Measurements from ENCODE around the gene KCNQ1. TPM values are rescaled to one million over a fixed set of nuclear protein-coding genes. Genes with fewer than 3 reads are reported as not detected.

KCNQ1 gene
- total and polyA plus RNA-seq, 2 experiments from 2014 or later, result not detected

DNA sequence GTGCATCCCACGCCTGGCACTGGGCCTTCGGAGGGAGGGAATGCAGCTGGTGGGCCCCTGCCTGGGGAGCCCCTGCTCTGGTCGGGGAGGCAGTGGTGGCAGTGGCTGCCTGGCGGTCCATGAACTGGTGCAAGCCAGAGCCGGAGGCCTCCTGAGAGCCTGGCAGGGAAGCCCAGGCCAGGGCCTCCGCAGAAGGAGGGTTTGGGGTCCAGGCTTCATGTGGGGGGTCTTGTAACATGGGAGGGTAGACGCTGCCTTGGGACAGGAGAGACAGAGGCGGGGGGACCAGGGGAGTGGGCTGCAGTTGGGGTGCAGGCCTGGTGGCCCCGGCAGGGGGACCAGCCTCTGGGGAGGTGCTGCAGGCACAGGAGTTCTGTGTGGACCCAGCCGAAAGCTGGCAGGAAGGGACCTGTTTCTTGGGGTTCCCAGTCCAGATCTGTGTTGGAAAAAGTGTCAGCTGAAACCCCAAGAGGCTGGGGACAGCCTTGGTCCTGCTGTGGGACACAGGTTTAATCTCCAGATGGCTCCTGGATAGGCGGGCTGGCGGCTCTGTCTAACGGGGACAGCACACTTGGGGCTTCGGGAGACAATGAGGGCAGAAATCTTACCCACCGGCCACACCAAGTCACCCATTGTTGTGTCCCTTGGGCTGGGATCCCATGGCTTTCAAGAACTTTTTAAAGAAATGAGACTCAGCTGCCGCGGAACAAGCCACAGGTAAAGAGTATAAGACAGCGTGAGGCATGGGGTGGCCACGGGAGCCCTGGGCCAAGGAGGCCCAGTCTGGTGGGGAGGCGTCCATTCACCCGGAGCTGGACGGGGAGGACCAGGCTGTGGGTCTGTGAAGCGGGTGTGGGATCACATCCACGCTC, 73.5 kb downstream of the KCNQ1 start:
- in situ Hi-C loops (cut with MboI), result no loop called here
- DNase-seq, result no peak
- Histone ChIP-seq H4K20me1 (ENCODE audit: insufficient read depth) (no peaks in the 10 kb centered on the region), H3K27ac (no peak overlapping the region), H2AFZ (no peak overlapping the region), H3K4me2 (ENCODE audit: unreplicated experiment) (no peak overlapping the region), H3K9me3 (ENCODE audit: low read depth) (no peaks in the 10 kb centered on the region), H3K9me2 (ENCODE audit: insufficient read depth) (no peaks in the 10 kb centered on the region), H3K79me2 (ENCODE audit: insufficient read depth) (no peaks in the 10 kb centered on the region), H3K9ac (no peak overlapping the region), H3F3A (ENCODE audit: insufficient read depth) (no peaks in the 10 kb centered on the region), H3K4me3 (no peak overlapping the region), H3K27me3 (replicated peaks; ENCODE audit: insufficient read depth) (peaks cover 8% of the 10 kb centered on the region), H3K4me1 (ENCODE audit: insufficient read depth) (no peaks in the 10 kb centered on the region), H3K36me3 (ENCODE audit: low read depth) (no peaks in the 10 kb centered on the region)
- TF ChIP-seq EZH2 (IDR thresholded peaks at IDR 0.05; ENCODE audit: insufficient read depth, poor library complexity, severe bottlenecking) (no peak), EZH2phosphoT487 (IDR thresholded peaks at IDR 0.05; ENCODE audit: insufficient read depth, low read depth) (no peak)
- 65 to 69% methylated on average over 24 of the region's 24 CpGs for WGBS, 2 experiments (ENCODE audit: low coverage in 1 of 2, low lambda C conversion rate in 2 of 2, missing lambda C conversion rate in 2 of 2)

DNA sequence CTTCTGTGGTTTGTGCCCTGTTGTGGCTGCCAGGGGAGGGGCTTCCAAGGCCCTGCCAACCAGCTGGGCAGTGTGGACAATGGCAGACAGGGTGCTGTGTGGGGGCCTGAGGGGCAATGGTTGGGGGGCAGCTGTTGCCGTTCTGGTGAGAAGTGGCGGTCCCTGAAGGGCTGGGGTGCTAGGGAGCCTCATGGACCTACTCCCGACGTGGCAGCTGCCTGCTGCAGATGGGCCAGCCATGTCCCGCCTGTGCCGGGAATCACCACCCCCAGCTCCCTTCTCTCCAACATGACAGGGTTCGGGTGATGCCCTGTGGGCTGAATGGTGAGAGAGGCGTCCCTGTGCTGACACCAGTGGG, 74.2 kb downstream of the KCNQ1 start:
- peaks cover 11% of the 10 kb centered on the region for H3K27me3 ChIP-seq (replicated peaks; ENCODE audit: insufficient read depth)
- in situ Hi-C loops (cut with MboI), result no loop called here
- H3K4me1 ChIP-seq (ENCODE audit: insufficient read depth), result no peaks in the 10 kb centered on the region
- H4K20me1 ChIP-seq (ENCODE audit: insufficient read depth), result no peaks in the 10 kb centered on the region
- H2AFZ ChIP-seq, result no peak overlapping the region
- DNase-seq, result no peak
- no peak overlapping the region for H3K4me3 ChIP-seq
- H3K9ac ChIP-seq, result no peak overlapping the region
- WGBS, 2 experiments (ENCODE audit: low coverage in 1 of 2, low lambda C conversion rate in 2 of 2, missing lambda C conversion rate in 2 of 2), result 54 to 55% methylated on average over 6 to 8 of the region's 8 CpGs
- H3K9me2 ChIP-seq (ENCODE audit: insufficient read depth), result no peaks in the 10 kb centered on the region
- no peaks in the 10 kb centered on the region for H3K79me2 ChIP-seq (ENCODE audit: insufficient read depth)
- no peak overlapping the region for H3K4me2 ChIP-seq (ENCODE audit: unreplicated experiment)
- no peak overlapping the region for H3K27ac ChIP-seq
- no peak for TF ChIP-seq EZH2phosphoT487 (IDR thresholded peaks at IDR 0.05; ENCODE audit: insufficient read depth, low read depth)
- no peak for TF ChIP-seq EZH2 (IDR thresholded peaks at IDR 0.05; ENCODE audit: insufficient read depth, poor library complexity, severe bottlenecking)
- H3K36me3 ChIP-seq (ENCODE audit: low read depth), result no peaks in the 10 kb centered on the region
- H3F3A ChIP-seq (ENCODE audit: insufficient read depth), result no peaks in the 10 kb centered on the region
- no peaks in the 10 kb centered on the region for H3K9me3 ChIP-seq (ENCODE audit: low read depth)

DNA sequence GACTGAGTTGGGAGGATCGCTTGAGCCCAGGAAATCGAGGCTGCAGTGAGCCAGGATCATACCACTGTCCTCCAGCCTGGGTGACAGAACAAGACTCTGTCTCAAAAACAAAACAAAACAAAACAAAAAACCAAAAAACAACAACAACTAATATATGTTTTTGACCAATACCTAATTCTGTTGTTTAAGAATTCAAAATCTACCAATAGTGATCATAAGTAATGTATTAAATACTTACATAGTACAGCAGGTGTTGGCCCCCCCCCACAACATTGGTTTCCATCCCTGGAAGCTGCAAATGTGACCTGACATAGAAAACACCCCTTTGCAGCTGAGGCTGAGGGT, 74.7 kb downstream of the KCNQ1 start:
- Histone ChIP-seq H3K4me3 (no peak overlapping the region), H3K9me2 (ENCODE audit: insufficient read depth) (no peaks in the 10 kb centered on the region), H4K20me1 (ENCODE audit: insufficient read depth) (no peaks in the 10 kb centered on the region), H3K36me3 (ENCODE audit: low read depth) (no peaks in the 10 kb centered on the region), H3K27ac (no peak overlapping the region), H3F3A (ENCODE audit: insufficient read depth) (no peaks in the 10 kb centered on the region), H2AFZ (no peak overlapping the region), H3K9ac (no peak overlapping the region), H3K4me2 (ENCODE audit: unreplicated experiment) (no peak overlapping the region), H3K4me1 (ENCODE audit: insufficient read depth) (no peaks in the 10 kb centered on the region), H3K9me3 (ENCODE audit: low read depth) (no peaks in the 10 kb centered on the region), H3K27me3 (replicated peaks; ENCODE audit: insufficient read depth) (peaks cover 13% of the 10 kb centered on the region), H3K79me2 (ENCODE audit: insufficient read depth) (no peaks in the 10 kb centered on the region)
- no peak for DNase-seq
- in situ Hi-C loops (cut with MboI), result no loop called here
- TF ChIP-seq EZH2 (IDR thresholded peaks at IDR 0.05; ENCODE audit: insufficient read depth, poor library complexity, severe bottlenecking) (no peak), EZH2phosphoT487 (IDR thresholded peaks at IDR 0.05; ENCODE audit: insufficient read depth, low read depth) (no peak)
- WGBS, 2 experiments (ENCODE audit: low coverage in 1 of 2, low lambda C conversion rate in 2 of 2, missing lambda C conversion rate in 2 of 2), result 24 to 25% methylated on average over 2 of the region's 2 CpGs

DNA sequence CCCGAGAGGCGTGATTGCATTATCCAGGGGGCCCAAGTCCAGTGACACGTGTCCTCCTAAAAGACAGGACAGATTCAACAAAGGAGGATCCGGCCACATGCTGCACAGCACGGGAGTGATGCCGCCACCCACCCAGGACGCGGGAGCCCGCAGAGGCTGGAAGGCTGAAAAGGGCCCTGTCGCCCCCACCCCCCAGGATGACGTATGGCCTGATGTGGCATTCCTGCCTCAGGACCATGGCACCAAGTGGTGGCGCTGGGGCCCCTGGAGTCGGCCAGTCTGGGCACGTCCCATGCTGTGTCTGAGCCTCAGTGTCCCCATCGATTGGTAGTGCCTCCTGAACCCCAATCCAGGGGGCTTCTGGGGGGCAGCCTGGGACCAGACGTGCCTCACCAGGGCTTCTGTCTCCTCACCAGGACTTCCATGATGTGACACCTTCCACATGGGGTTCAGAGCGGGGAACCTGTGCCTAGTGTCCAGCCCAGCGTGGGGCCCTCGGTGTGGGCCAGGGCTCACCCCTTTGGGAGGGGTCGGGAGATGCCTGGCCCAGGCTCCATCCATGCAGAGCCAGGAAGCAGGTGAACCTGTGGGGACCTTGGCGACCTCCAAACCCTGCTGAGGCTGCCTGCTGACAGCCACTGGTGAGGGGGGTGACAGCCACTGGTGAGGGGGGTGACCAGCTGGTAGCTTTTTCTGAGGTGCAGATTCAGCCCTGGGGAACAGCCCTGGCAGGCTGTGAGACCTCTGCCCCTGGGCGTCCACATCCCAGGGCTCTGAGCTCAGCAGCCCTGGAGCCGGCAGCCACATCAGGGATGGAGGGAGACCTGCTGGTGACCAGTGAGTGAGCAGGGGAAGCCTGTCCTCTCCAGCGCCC, 75.3 kb downstream of the KCNQ1 start:
- DNase-seq, result no peak

More for the DNA sequence above, 75.3 kb downstream of the KCNQ1 start:
- Histone ChIP-seq H3K27me3 (replicated peaks; ENCODE audit: insufficient read depth) (peaks cover 13% of the 10 kb centered on the region), H3K4me2 (ENCODE audit: unreplicated experiment) (no peak overlapping the region), H3K79me2 (ENCODE audit: insufficient read depth) (no peaks in the 10 kb centered on the region), H3K4me3 (no peak overlapping the region), H2AFZ (no peak overlapping the region), H3K9me3 (ENCODE audit: low read depth) (no peaks in the 10 kb centered on the region), H3F3A (ENCODE audit: insufficient read depth) (no peaks in the 10 kb centered on the region), H3K36me3 (ENCODE audit: low read depth) (no peaks in the 10 kb centered on the region), H4K20me1 (ENCODE audit: insufficient read depth) (no peaks in the 10 kb centered on the region), H3K9me2 (ENCODE audit: insufficient read depth) (no peaks in the 10 kb centered on the region), H3K4me1 (ENCODE audit: insufficient read depth) (no peaks in the 10 kb centered on the region), H3K9ac (no peak overlapping the region), H3K27ac (no peak overlapping the region)
- 60 to 61% methylated on average over 23 to 24 of the region's 24 CpGs for WGBS, 2 experiments (ENCODE audit: low coverage in 1 of 2, low lambda C conversion rate in 2 of 2, missing lambda C conversion rate in 2 of 2)
- no peak for TF ChIP-seq EZH2 (IDR thresholded peaks at IDR 0.05; ENCODE audit: insufficient read depth, poor library complexity, severe bottlenecking)
- no peak for TF ChIP-seq EZH2phosphoT487 (IDR thresholded peaks at IDR 0.05; ENCODE audit: insufficient read depth, low read depth)
- in situ Hi-C loops (cut with MboI), result no loop called here
